ENCODE results near the gene UBE2Q1.
A peak's percentile ranks its signal among the peaks of the same experiment; 100 is the strongest.

The UBE2Q1 gene

DNA sequence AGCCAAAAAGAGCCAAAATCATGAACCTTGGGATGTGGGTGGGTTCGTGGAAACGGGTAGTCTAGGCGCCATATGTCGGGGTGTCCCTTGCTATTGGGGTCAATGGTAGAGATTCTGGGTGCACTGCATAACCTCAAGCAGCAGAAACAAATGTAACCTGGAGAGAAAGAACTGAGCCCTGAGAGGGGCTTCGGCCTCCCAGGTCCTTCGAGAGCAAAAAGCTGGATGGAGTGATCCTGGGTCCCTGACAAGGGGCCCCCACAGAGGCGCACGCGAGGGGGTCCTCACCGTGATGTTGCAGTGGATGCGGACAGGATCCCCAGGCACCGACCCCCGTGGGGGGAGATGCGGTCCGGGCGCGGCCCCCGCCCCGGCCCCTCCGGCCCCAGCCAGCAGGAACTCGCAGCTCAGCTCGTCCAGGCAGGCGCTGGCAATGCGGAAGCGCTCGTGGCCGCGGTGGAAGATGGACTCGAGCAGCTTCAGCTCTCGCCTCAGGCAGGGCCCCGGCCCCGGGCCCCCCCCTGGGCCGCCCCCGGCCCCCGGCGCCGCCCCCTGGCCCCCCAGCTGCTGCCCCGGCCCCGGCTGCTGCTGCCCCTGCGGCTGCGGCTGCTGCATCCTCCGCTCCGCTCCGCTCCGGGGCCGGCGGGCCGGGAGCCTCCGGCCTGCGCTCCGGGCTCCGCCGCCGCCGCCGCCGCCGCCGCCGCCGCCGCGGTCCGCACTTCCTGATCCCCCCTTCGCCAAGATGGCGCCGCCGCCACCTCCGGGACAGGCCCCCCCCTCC is at the start of gene UBE2Q1:
UBE2Q1 (minus strand) TSS at position 724 of the 781 bp plus-strand sequence; CDS start at position 615, 109 bp downstream.
- no peak for DNase-seq (ENCODE audit: low spot score)
- in situ Hi-C loops (cut with MboI; ENCODE audit: low pct_unique_long_range_greater_than_20kb, low sequenced_read_pairs, unreplicated experiment): loop anchor here (25.0 kb wide), 1 partner anchor 329 kb away; no protein-coding TSS in a partner anchor
- TF ChIP-seq CTCF (IDR thresholded peaks at IDR 0.05; ENCODE audit: extremely low read depth, insufficient read depth, missing control alignments): no peak

GRCh38 chr1:154607609-154608396 is 49.3 kb upstream of the UBE2Q1 start, which contains the start of gene ADAR:
Gene ADAR (minus strand): TSS chr1:154608186. CDS start chr1:154608006, 180 bp downstream.
- TF ChIP-seq CTCF (IDR thresholded peaks at IDR 0.05; ENCODE audit: extremely low read depth, insufficient read depth, missing control alignments): peak; percentile 32
- peak; percentile 90 for DNase-seq (ENCODE audit: low spot score)
- in situ Hi-C loops (cut with MboI; ENCODE audit: low pct_unique_long_range_greater_than_20kb, low sequenced_read_pairs, unreplicated experiment): no loop called here

- DNase-seq (ENCODE audit: low spot score): no peak
- no peak for TF ChIP-seq CTCF (IDR thresholded peaks at IDR 0.05; ENCODE audit: extremely low read depth, insufficient read depth, missing control alignments)
- in situ Hi-C loops (cut with MboI; ENCODE audit: low pct_unique_long_range_greater_than_20kb, low sequenced_read_pairs, unreplicated experiment): no loop called here
Measured at GRCh38 chr1:154607106-154607608, 48.7 kb upstream of the UBE2Q1 start.

DNA sequence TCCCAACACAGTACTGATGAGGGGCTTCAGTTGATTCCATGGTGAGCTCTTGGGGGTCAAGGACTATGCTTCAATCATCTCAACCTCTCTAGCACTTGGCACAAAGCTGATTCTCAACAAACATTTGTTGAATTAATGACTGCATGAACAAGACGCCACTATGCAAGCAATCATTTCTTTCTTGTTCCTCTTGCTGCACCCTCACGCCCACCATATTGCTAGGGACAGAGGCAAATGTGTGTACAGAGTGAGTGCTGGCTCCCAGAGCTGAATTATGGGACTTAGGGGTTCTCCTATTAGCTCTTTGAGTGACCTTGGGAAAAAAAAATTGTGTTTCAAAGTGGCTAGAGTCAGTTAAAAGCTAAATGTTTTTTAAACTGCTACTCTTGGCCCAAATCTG is 47.1 kb upstream of the UBE2Q1 start:
- no peak for DNase-seq (ENCODE audit: low spot score)
- TF ChIP-seq CTCF (IDR thresholded peaks at IDR 0.05; ENCODE audit: extremely low read depth, insufficient read depth, missing control alignments): no peak
- in situ Hi-C loops (cut with MboI; ENCODE audit: low pct_unique_long_range_greater_than_20kb, low sequenced_read_pairs, unreplicated experiment): no loop called here

DNA sequence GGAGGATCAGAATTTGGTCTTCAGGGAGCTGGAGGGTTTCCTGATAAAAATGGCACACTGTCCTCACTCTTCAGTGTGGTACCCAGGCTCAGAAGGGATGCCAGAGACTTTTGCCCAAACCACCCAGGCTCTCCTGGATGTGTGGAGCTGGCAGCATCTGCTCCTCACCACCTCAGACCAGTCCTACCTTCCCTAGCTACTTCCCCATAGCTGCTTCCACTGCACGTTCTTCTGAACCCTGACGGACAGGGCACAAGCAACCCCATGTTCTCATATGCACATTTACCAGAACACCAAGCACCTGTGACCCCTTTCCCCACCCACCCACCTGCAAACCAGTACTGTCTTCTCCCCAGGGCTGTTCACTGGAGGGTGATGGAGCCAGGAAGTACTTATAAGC is 44.9 kb upstream of the UBE2Q1 start:
- no peak for TF ChIP-seq CTCF (IDR thresholded peaks at IDR 0.05; ENCODE audit: extremely low read depth, insufficient read depth, missing control alignments)
- no peak for DNase-seq (ENCODE audit: low spot score)
- in situ Hi-C loops (cut with MboI; ENCODE audit: low pct_unique_long_range_greater_than_20kb, low sequenced_read_pairs, unreplicated experiment): no loop called here

- TF ChIP-seq CTCF (IDR thresholded peaks at IDR 0.05; ENCODE audit: extremely low read depth, insufficient read depth, missing control alignments): no peak
- in situ Hi-C loops (cut with MboI; ENCODE audit: low pct_unique_long_range_greater_than_20kb, low sequenced_read_pairs, unreplicated experiment): no loop called here
- DNase-seq (ENCODE audit: low spot score): no peak
Measured at GRCh38 chr1:154599658-154600057, 41.2 kb upstream of the UBE2Q1 start.

Data from GM13977 (cell line).